Right lobe of liver (tissue), 4 donors: ENCODE results near the gene KDM2B.
A peak's percentile ranks its signal among the peaks of the same experiment; 100 is the strongest.

Experiments used
- POLR2A ChIP-seq: fragments of 450-650 bp; IDR thresholded peaks from one replicate; pipeline ENCODE4 v1.6.1; 2017; ENCODE audit warnings: antibody characterized with exemption, mild to moderate bottlenecking
- TF ChIP-seq, protein P1 (sequence below), 4 donors: fragments of 200-600 bp in 3 of 4; fragments of 450-650 bp in 1 of 4; IDR thresholded peaks; one replicate each; pipeline versions ENCODE4 v1.5.1 to v1.8.0; 2016 to 2022; ENCODE audit warnings: antibody characterized with exemption in 4 of 4, mild to moderate bottlenecking in 2 of 4
- donor health status: DM: no; HTN: no; CAD: no.
- donor health status: DM: no; HTN: no; CAD: no.
- donor health status: DM: no; HTN: yes; CAD: no.

DNA sequence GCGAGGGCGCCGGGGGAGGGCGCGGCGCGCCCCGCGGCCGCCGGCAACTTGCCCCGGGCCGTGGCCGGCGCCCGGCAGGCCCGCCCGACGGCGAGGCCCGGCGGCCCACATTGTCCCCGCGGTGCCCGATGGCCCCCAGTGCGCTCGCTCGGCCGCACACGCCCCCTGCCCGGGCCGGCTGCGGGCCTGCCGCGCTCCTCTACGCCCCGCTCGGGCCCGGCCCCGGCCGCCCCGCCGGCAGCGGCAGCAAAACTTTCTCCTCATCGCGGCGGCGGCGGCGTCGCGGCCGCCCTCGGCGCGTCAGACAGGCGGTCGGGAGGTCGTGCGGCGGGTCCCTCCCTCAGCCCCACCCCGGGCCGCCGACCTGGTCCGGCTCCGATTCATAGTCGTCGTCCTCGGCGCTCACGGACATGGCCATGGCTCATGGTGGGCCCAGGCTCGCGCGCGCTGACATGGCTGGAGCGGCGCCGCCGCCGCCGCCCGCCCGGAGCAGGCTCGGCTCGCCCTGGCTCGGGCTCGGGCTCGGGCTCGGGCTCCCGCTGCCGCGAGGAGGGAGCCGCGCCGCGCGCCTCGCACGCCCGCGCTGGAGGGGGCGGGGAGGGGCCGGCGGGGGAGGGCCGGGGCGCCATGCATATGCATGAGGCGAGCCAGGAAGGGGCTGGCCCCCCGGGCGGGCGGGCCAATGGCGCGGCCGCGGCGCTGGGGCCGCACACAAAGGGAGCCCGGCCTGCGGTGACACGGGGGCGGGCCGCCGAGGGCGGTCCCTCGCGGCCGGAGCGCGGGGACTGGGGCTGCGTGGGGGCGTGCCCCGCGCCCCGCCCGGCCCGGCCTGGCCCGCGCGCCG is 113.8 kb downstream of the KDM2B start:
- TF ChIP-seq, protein P1, sequence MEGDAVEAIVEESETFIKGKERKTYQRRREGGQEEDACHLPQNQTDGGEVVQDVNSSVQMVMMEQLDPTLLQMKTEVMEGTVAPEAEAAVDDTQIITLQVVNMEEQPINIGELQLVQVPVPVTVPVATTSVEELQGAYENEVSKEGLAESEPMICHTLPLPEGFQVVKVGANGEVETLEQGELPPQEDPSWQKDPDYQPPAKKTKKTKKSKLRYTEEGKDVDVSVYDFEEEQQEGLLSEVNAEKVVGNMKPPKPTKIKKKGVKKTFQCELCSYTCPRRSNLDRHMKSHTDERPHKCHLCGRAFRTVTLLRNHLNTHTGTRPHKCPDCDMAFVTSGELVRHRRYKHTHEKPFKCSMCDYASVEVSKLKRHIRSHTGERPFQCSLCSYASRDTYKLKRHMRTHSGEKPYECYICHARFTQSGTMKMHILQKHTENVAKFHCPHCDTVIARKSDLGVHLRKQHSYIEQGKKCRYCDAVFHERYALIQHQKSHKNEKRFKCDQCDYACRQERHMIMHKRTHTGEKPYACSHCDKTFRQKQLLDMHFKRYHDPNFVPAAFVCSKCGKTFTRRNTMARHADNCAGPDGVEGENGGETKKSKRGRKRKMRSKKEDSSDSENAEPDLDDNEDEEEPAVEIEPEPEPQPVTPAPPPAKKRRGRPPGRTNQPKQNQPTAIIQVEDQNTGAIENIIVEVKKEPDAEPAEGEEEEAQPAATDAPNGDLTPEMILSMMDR (IDR thresholded peaks at IDR 0.05), result no peak
- peak; percentile 46 for TF ChIP-seq POLR2A
